Stimulated activated CD4-positive, alpha-beta T cell treated with anti-CD3 and anti-CD28 coated beads, Interleukin-2, amount 100 ng/mL, for 4 hours (primary cell): ENCODE measurements around the gene GHRL.

Source experiments
- DNase-seq: peaks from one replicate; pipeline ENCODE4 v3.0.0-alpha.2; 2020; ENCODE audit warnings: low read depth

The GHRL gene

GRCh38 chr3:10292505-10293419, at the start of gene GHRL:
GHRL (minus strand) TSS chr3:10292947; CDS start chr3:10290180, 2,767 bp downstream.
- DNase-seq = no peak

GRCh38 chr3:10341901-10342398, 49.2 kb upstream of the GHRL start:
- no peak for DNase-seq

GRCh38 chr3:10340476-10340875, 47.7 kb upstream of the GHRL start:
- no peak for DNase-seq

- no peak for DNase-seq
Observed at GRCh38 chr3:10340046-10340445, 47.3 kb upstream of the GHRL start.

- DNase-seq = no peak
Observed at GRCh38 chr3:10339376-10339955, 46.7 kb upstream of the GHRL start.

GRCh38 chr3:10338591-10339353, 46.0 kb upstream of the GHRL start:
- no peak for DNase-seq

GRCh38 chr3:10338164-10338470, 45.4 kb upstream of the GHRL start:
- no peak for DNase-seq

- no peak for DNase-seq
Observed at GRCh38 chr3:10337323-10338163, 44.8 kb upstream of the GHRL start.

GRCh38 chr3:10336761-10337160, 44.0 kb upstream of the GHRL start:
- no peak for DNase-seq

GRCh38 chr3:10335871-10336622, 43.3 kb upstream of the GHRL start:
- no peak for DNase-seq

- no peak for DNase-seq
Observed at GRCh38 chr3:10335190-10335738, 42.5 kb upstream of the GHRL start.

GRCh38 chr3:10334459-10334858, 41.7 kb upstream of the GHRL start:
- no peak for DNase-seq

- DNase-seq = no peak
Observed at GRCh38 chr3:10334042-10334441, 41.3 kb upstream of the GHRL start.

- DNase-seq = no peak
Observed at GRCh38 chr3:10333349-10333650, 40.6 kb upstream of the GHRL start.

- no peak for DNase-seq
Observed at GRCh38 chr3:10332481-10333348, 40.0 kb upstream of the GHRL start.

- no peak for DNase-seq
Observed at GRCh38 chr3:10331320-10331719, 38.6 kb upstream of the GHRL start.

- no peak for DNase-seq
Observed at GRCh38 chr3:10330319-10330718, 37.6 kb upstream of the GHRL start.

GRCh38 chr3:10329495-10330015, 36.8 kb upstream of the GHRL start:
- DNase-seq = no peak

- DNase-seq = no peak
Observed at GRCh38 chr3:10328460-10329071, 35.8 kb upstream of the GHRL start.
